Stimulated activated naive CD8-positive, alpha-beta T cell treated with anti-CD3 and anti-CD28 coated beads, Interleukin-15, Interleukin-2, amounts not matched to agents 100 ng/mL and 50 ng/mL, for 24 hours (primary cell): ENCODE measurements around the gene EXT2.

Source experiments
- H3K27ac Mint-ChIP-seq: one replicate; pipeline ENCODE4 v1.8.0; 2021; ENCODE audit warnings: mild to moderate bottlenecking, mixed read lengths
- H3K27me3 Mint-ChIP-seq: one replicate; pipeline ENCODE4 v1.8.0; 2021; ENCODE audit warnings: mixed read lengths
- H3K36me3 Mint-ChIP-seq: one replicate; pipeline ENCODE4 v1.8.0; 2021; ENCODE audit warnings: low read depth, mixed read lengths
- H3K4me1 Mint-ChIP-seq: one replicate; pipeline ENCODE4 v1.8.0; 2021; ENCODE audit warnings: low read depth, mixed read lengths
- H3K4me3 Mint-ChIP-seq: one replicate; pipeline ENCODE4 v1.8.0; 2021; ENCODE audit warnings: mild to moderate bottlenecking, mixed read lengths
- H3K9me3 Mint-ChIP-seq: one replicate; pipeline ENCODE4 v1.8.0; 2021; ENCODE audit warnings: mixed read lengths

EXT2 gene

DNA sequence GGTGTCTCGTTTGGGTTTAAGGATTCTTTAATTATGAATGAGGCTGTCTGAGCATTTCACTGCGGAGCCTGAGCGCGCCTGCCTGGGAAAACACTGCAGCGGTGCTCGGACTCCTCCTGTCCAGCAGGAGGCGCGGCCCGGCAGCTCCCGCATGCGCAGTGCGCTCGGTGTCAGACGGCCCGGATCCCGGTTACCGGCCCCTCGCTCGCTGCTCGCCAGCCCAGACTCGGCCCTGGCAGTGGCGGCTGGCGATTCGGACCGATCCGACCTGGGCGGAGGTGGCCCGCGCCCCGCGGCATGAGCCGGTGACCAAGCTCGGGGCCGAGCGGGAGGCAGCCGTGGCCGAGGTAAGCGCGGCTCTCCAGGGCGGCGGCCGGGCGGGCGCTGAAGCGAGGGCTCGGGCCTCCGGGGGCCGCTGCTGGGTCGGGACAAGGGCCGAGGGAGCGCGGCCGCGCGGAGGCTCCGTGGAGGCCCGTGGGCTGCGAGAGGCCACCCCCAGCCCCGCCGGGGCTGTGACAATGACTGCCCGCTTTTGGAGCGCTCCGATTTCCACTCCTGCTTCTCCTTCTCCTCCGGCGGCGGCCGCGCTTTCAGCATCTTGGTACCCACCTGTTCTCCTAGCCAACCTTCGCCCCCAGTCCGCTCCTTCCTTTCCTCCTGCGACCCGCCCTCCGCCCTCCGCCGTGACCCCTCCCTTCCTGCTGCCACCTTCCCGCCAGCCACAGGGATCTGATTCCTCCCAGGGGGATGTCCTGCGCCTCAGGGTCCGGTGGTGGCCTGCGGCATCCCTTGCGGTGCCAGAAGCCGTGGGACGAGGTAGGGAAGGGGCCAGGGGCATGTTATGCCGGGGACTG is at the start of gene EXT2:
Gene EXT2, plus strand, starts transcription at position 173 of the 854 bp plus-strand sequence. CDS start 12,035 bp downstream, outside the sequence.
- Mint-ChIP-seq H3K4me3 (peak within 1 kb of the TSS; percentile 84), H3K27ac (peak within 1 kb of the TSS; percentile 21), H3K9me3 (no peaks in the 10 kb centered on the region), H3K27me3 (no peaks in the 10 kb centered on the region), H3K4me1 (peaks cover 27% of the 10 kb centered on the region), H3K36me3 (peaks cover 11% of the 10 kb centered on the region)

DNA sequence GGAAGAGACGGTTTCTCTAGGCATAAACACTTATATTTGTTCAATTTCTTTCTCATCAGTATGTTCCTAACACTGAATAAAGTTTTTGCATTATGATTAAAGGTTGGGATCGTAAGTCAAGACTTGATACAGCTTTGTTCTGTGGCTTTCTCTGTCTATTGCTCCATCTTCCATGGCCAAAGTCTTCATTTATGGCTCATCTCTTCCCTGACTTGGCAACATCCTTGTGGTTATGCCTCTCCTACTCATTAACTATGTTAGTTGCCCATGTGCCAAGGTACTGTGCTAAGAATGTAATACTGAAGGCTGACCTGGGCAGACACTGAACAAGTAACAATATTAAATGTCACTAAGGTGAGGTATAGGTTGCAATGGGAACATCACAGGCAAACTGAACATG is 49.3 kb upstream of the EXT2 start:
- Mint-ChIP-seq H3K27me3 (no peaks in the 10 kb centered on the region), H3K4me3 (no peak overlapping the region), H3K4me1 (no peaks in the 10 kb centered on the region), H3K27ac (no peak overlapping the region), H3K36me3 (no peaks in the 10 kb centered on the region), H3K9me3 (no peaks in the 10 kb centered on the region)

DNA sequence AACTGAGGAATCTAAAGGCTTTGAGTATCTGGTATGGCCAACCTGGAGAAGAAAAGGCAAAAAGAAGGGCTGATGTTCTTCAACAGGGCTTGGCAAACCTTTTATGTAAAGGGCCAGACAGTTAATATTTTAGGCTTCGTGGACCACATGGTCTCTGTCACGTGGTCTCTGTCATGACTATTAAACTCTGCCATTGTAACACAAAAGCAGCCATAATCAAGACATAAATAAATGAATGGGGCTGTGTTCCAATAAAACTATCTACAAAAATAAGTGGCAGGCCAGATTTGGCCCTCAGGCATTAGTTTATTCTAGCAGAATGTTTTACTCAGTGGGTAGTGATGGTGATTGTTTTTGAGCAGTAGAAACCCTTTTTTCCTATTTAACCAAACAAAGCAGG is 48.2 kb upstream of the EXT2 start:
- Mint-ChIP-seq H3K27me3 (no peaks in the 10 kb centered on the region), H3K27ac (no peak overlapping the region), H3K9me3 (no peaks in the 10 kb centered on the region), H3K4me1 (no peaks in the 10 kb centered on the region), H3K36me3 (no peaks in the 10 kb centered on the region), H3K4me3 (no peak overlapping the region)

DNA sequence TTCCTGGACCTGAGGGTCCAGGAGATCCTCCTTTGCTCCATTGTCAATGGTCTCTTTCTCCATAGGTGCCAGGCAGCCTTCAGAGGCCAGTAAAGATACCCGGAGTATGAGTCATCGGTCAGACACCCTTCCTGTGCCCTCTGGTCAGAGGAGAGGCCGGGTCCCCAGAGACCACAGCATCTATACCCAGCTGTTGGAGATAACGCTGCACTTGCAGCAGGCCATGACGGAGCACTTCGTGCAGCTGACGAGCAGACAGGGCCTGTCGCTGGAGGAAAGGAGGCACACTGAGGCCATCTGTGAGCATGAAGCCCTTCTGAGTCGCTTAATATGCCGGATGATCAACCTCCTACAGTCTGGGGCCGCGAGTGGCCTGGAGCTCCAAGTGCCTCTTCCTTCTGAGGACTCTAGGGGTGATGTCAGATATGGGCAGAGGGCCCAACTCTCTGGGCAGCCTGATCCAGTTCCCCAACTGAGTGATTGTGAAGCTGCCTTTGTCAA is 47.5 kb upstream of the EXT2 start, which contains the start of gene ACCSL:
Gene ACCSL, plus strand, starts transcription at position 51 of the 501 bp plus-strand sequence. Its CDS starts 56 bp downstream, at position 107.
- Mint-ChIP-seq H3K36me3 (no peaks in the 10 kb centered on the region), H3K27ac (no peak within 1 kb of the TSS), H3K27me3 (no peaks in the 10 kb centered on the region), H3K9me3 (no peaks in the 10 kb centered on the region), H3K4me1 (no peaks in the 10 kb centered on the region), H3K4me3 (no peak within 1 kb of the TSS)

DNA sequence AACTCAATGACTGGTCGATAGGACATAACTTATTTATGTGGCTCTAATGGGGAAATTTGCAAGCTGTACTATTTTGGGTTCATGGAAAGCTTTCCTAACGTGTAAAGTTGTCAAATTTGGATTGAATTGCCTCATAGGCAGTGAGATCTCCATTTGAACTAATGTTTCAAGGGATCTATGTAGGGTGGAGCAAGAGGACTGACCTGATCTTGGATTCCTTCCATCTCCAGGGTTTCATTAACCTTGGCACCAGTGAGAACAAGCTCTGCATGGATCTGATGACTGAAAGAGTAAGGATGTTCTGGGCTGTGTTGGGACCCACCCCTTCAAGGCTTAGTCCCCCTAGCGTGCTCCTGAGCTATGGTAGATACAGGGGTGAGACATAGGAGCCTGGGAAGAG is 45.6 kb upstream of the EXT2 start:
- no peaks in the 10 kb centered on the region for H3K4me1 Mint-ChIP-seq
- H3K27ac Mint-ChIP-seq, result no peak overlapping the region
- H3K27me3 Mint-ChIP-seq, result no peaks in the 10 kb centered on the region
- H3K4me3 Mint-ChIP-seq, result no peak overlapping the region
- no peaks in the 10 kb centered on the region for H3K36me3 Mint-ChIP-seq
- H3K9me3 Mint-ChIP-seq, result no peaks in the 10 kb centered on the region

DNA sequence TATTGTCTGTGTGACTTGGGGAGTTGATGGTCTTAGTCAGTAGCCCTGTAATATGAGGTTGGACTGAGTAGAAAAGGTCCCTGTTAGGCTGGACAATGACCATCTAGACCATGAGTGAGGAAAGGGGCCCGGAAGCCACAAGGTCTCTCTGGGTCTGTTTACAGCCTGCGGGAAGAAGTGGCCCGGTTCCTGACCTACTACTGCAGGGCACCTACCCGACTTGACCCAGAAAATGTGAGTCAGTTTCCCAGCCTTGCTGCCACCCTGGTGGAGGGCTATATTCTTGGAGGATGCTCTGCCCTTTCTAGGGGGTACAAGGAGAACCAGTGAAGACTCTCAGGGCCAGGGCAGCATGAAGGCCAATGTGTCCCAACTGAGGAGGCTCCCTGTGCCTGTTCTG is 44.3 kb upstream of the EXT2 start:
- no peak overlapping the region for H3K27ac Mint-ChIP-seq
- no peaks in the 10 kb centered on the region for H3K4me1 Mint-ChIP-seq
- H3K36me3 Mint-ChIP-seq, result no peaks in the 10 kb centered on the region
- no peak overlapping the region for H3K4me3 Mint-ChIP-seq
- no peaks in the 10 kb centered on the region for H3K9me3 Mint-ChIP-seq
- H3K27me3 Mint-ChIP-seq, result no peaks in the 10 kb centered on the region

DNA sequence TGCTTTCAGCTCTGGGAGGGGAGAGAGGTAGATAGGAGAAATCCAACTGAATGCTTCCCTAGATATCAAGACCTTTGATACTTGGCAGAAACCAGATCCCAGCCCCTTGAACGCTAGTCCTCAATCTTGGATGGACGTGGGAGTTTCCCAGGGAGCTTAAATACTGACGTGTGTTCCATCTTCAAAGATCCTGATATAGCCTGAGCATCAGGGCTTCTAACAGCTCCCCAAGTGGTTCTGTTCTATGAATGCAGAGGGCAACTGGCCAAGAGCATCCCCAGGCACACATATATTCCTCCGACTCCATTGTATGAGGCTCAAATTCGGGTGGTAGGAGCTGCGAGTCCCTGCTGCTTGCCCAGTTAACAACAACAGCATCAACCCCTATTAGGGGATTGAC is 38.1 kb upstream of the EXT2 start:
- Mint-ChIP-seq H3K27ac (no peak overlapping the region), H3K9me3 (no peaks in the 10 kb centered on the region), H3K4me1 (no peaks in the 10 kb centered on the region), H3K27me3 (no peaks in the 10 kb centered on the region), H3K36me3 (no peaks in the 10 kb centered on the region), H3K4me3 (no peak overlapping the region)

DNA sequence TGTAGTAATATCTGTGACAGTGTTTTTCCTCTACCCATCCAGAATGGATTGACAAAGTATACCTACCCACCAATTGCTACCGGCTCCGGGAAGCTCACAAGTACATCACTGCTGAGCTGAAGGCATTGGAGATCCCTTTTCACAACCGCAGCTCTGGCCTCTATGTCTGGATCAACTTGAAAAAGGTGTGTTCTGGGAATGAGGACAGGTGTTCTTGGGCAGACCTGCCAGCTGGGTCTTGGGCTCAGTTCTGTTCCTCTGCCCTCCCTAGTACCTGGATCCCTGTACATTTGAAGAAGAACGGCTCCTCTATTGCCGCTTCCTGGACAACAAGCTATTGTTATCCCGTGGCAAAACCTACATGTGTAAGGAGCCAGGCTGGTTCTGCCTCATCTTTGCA is 37.2 kb upstream of the EXT2 start:
- Mint-ChIP-seq H3K4me3 (no peak overlapping the region), H3K27ac (no peak overlapping the region), H3K27me3 (no peaks in the 10 kb centered on the region), H3K4me1 (no peaks in the 10 kb centered on the region), H3K9me3 (no peaks in the 10 kb centered on the region), H3K36me3 (no peaks in the 10 kb centered on the region)

DNA sequence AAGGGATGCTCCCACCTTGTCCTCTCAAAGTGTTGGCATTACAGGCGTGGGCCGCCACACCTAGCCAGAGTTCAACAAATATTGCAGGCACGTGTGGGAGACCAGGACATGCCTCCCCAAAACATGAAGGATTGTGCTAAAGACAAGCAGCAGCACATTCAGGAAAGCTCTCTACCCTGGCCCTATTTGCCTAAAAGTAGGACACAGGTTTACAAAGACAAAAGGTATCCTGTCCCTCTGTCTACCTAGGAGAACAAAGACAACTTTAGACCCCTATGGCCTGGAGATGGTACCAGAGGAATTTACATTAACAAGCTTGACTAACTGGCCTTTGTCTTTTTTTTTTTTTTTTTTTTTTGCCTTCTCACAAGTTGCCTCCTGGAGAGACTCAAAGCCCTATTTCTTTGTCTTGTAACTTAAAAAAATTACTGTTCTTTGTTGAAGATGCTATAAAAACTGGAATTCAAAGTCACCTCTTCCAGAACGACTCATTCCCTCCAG is 30.3 kb upstream of the EXT2 start:
- H3K4me3 Mint-ChIP-seq, result peak overlapping the region; percentile 84
- H3K27me3 Mint-ChIP-seq, result no peaks in the 10 kb centered on the region
- peak overlapping the region; percentile 88 for H3K27ac Mint-ChIP-seq
- no peaks in the 10 kb centered on the region for H3K9me3 Mint-ChIP-seq
- H3K4me1 Mint-ChIP-seq, result peaks cover 25% of the 10 kb centered on the region
- no peaks in the 10 kb centered on the region for H3K36me3 Mint-ChIP-seq

DNA sequence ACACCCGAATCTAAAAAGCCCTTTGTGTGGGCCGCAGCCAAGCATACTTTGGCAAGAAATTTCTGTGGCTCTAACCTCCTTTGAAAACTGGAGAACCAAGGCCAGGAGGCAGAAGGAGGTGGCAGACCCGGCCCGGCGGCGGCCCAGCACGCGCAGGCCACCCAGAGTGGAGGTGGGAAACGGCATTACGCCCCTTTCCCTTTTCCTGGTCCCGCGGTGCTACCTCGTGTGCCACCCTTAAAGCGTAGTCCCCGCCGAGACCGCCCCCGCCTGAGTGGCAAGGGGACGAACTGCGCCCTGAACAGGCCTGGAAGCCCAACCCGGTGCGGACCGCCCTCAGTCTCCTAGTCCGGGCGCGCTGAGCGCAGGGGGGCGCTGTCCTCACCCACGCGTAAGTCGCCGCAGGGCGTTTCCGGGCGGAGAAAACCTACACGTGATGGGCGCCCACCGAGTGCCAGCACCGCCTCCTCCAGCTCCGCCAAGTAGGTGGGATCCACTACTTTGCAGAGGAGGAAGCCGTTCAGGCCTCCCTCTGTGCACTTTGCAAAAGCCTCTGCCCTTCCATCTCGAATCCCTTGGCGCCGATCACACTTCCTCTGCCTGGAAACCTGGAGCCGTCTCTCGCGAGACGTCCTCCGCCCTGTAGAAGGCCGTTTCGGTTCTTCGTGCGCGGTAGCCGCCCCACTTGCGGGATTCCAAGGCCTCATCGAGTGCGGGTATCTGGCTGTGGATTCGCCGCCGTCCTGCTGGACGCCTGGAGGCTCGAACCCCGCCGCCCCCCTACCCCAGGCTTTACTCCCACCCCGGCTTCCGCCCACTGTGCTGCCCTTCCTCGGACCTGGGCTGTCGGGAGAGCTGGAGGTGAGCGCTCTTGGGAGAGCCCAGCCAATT is 29.4 kb upstream of the EXT2 start, which contains the start of gene ACCS:
Gene ACCS, plus strand, starts transcription at position 430 of the 891 bp plus-strand sequence. CDS start 1,358 bp downstream, outside the sequence.
- Mint-ChIP-seq H3K36me3 (no peaks in the 10 kb centered on the region), H3K4me1 (peaks cover 25% of the 10 kb centered on the region), H3K27ac (peak within 1 kb of the TSS; percentile 88), H3K4me3 (peak within 1 kb of the TSS; percentile 84), H3K9me3 (no peaks in the 10 kb centered on the region), H3K27me3 (no peaks in the 10 kb centered on the region)

DNA sequence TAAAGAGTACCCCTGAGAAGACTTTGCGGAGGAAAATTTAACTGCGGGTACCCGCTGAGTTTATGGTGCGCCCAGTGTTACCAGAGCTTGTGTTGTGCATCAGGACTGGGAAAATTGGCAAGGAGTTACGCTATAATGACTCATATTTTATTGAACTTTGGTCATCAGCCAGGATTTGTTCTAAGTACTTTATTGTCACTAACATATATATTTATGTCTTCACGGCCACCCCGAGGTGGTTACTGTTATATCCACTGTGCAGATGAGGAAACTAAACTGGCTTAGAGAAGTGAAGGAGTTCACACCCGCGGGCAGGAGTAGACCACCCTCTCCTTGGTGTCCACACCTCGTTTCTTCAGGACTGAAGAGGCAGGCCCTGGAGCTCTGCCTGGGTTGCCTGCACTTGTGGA is 28.7 kb upstream of the EXT2 start:
- Mint-ChIP-seq H3K4me1 (peaks cover 25% of the 10 kb centered on the region), H3K27me3 (no peaks in the 10 kb centered on the region), H3K36me3 (no peaks in the 10 kb centered on the region), H3K27ac (peak overlapping the region; percentile 88), H3K9me3 (no peaks in the 10 kb centered on the region), H3K4me3 (peak overlapping the region; percentile 84)

DNA sequence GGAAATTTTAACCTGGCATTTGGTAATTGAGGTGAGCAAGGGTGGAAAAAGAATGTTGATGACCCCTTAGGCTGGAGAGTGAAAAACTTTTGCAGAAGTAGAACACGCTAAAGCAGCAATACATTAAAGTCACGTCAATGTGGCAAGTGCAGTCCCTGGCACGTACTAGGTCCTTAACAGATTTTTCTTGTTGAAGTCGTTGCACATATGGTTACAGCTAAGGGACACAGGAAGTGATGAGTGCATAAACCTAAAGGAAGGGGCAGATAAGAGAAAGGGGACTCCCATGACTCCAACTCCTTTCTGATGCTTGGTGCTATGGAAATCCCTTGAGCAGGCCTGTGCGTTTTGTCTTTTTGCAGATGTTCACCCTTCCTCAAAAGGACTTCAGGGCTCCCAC is 28.2 kb upstream of the EXT2 start:
- H3K36me3 Mint-ChIP-seq, result no peaks in the 10 kb centered on the region
- H3K27ac Mint-ChIP-seq, result no peak overlapping the region
- no peaks in the 10 kb centered on the region for H3K9me3 Mint-ChIP-seq
- peak overlapping the region; percentile 84 for H3K4me3 Mint-ChIP-seq
- peaks cover 25% of the 10 kb centered on the region for H3K4me1 Mint-ChIP-seq
- H3K27me3 Mint-ChIP-seq, result no peaks in the 10 kb centered on the region

DNA sequence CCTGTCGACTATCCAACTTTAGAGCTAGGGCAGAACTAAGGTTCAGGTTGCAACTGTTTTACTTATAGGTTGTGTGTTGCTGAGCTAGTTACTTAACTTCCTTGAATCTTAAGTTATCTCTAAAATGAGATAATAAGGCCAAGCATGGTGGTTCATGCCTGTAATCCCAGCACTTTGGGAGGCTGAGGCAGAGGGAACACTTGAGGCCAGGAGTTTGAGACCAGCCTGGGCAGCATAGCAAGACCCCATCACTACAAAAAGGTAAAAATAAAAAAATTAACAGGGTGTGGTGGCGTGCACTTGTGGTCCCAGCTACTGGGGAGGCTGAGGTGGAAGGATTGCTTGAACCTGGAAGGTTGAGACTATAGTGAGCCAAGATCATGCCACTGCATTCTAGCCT is 27.3 kb upstream of the EXT2 start:
- no peak overlapping the region for H3K27ac Mint-ChIP-seq
- H3K4me1 Mint-ChIP-seq, result peaks cover 25% of the 10 kb centered on the region
- H3K9me3 Mint-ChIP-seq, result no peaks in the 10 kb centered on the region
- no peak overlapping the region for H3K4me3 Mint-ChIP-seq
- no peaks in the 10 kb centered on the region for H3K27me3 Mint-ChIP-seq
- no peaks in the 10 kb centered on the region for H3K36me3 Mint-ChIP-seq

DNA sequence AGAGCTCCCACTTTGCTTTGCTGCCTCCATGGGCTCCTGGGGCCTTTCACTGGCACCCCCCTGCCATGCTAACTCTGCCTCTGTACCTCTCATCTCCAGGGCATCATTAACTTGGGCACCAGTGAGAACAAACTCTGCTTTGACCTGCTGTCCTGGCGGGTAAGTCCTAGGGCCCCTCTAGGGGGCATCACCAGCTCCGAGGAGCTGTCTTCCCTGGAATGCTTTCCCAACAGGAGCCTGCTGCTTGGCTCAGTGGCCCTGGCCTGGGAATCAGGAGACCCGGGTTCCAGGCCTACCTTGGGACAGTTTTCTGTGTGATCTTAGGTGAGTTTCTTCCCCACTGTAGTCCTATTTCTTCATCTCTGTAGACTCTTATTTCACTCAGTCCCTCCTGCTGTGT is 24.3 kb upstream of the EXT2 start:
- H3K9me3 Mint-ChIP-seq, result no peaks in the 10 kb centered on the region
- H3K27me3 Mint-ChIP-seq, result no peaks in the 10 kb centered on the region
- H3K4me1 Mint-ChIP-seq, result peaks cover 12% of the 10 kb centered on the region
- no peak overlapping the region for H3K27ac Mint-ChIP-seq
- H3K36me3 Mint-ChIP-seq, result peaks cover 8% of the 10 kb centered on the region
- H3K4me3 Mint-ChIP-seq, result no peak overlapping the region
